RPMI7951 (cell line): ENCODE data around the gene NEK9. TPM values are rescaled to one million over a fixed set of nuclear protein-coding genes. Genes with fewer than 3 reads are reported as not detected.

Experiments
- DNase-seq: peaks from one replicate; pipeline ENCODE4 v3.0.0-alpha.2; 2012; ENCODE audit warnings: low read depth
- total RNA-seq: library from RNA; depleted of rRNA; stranded (reverse); fragments of >200 nt; shearing (Covaris generic); gene quantifications from 2 replicates; pipeline ENCODE4 v1.2.3, GENCODE V29; 2014; rRNA removed

Gene NEK9
- total RNA-seq, 1 experiment from 2014 or later, result 11.1 TPM

DNA sequence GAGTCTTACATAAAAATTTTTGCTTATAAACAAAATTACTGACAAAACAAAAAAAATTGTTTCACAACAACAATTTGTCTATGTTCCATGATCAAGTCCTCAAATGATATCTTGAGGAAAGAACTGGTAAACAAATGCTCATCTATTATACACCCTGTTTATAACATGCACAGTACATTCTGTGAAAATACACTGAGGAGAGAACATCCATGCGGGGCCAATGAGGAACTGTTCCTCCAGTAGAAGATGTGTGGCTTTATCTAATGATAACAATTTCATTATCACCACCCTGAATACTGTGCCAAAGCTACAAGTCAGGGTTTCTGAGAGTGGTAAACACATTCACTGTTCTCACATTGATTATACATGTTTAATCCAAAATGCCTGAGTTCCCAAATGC, 86.3 kb downstream of the NEK9 start:
- DNase-seq, result no peak

DNA sequence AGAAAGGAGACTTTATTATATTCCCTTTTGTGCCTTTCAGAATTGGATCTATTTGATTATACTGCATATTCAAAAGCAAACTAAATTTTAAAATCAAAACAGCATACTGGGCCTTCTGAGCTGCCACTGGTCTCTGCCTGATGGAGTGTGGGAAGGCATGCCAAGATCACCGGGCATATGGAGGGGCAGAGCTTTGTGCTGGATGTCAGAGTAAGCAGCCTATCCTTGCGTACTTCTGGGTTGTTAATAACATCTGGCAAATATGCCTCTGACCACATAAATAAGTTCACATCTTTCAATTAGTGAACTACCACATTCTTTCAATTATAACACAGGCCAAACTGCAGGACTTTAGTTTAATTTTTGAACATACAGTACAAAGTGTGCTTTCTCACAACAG, 93.9 kb downstream of the NEK9 start:
- no peak for DNase-seq

DNA sequence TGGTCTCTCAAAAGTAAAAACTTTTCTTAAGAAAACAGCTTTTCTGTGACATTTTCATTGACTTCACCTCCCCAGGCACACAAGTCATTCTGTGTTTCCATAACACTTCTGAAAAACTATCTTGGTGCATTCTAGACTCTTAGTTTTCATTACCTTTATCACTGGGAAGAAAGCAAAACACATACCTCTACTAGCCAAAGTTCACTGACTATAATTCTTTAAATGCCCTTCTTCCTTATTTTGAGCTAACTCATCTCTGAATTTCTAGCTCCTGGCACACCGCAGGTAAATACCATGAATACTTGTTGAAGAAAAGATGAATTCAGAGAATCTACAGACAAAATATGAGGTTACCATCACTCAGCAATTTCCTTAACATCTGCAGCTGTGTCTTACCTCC, 96.7 kb downstream of the NEK9 start:
- DNase-seq, result no peak

Other genes with a start within 250 kb of the NEK9 start
- 38.2 and 45.3 TPM in 2 replicates for gene DLST, start 245.1 kb downstream of the NEK9 start, total RNA-seq
- gene RPS6KL1, start 203.8 kb downstream of the NEK9 start, total RNA-seq, result 2.0 and 3.6 TPM in 2 replicates
- gene PGF, start 171.5 kb downstream of the NEK9 start, total RNA-seq, result 0.36 and 0.98 TPM in 2 replicates
- gene EIF2B2, start 124.1 kb downstream of the NEK9 start, total RNA-seq, result 50.3 and 58.6 TPM in 2 replicates
- 13.5 and 19.2 TPM in 2 replicates for gene MLH3, start 75.6 kb downstream of the NEK9 start, total RNA-seq
- 43.6 and 46.7 TPM in 2 replicates for gene ACYP1, start 63.0 kb downstream of the NEK9 start, total RNA-seq
- 1.2 and 1.8 TPM in 2 replicates for gene ZC2HC1C, start 57.4 kb downstream of the NEK9 start, total RNA-seq
- gene TMED10, start 49.6 kb upstream of the NEK9 start, total RNA-seq, result 201 and 247 TPM in 2 replicates
- 6.9 and 7.7 TPM in 2 replicates for gene FOS, start 151.8 kb upstream of the NEK9 start, total RNA-seq